ACC112 (cell line): ENCODE data around the gene SORCS2.

Source experiments
- H2AFZ ChIP-seq: fragments of 200-600 bp; sonication (generic); one replicate; pipeline ENCODE4 v1.6.0; 2017; ENCODE audit warnings: antibody characterized with exemption, low read length; ENCODE audit not compliant: unreplicated experiment
- H3K27ac ChIP-seq: fragments of 200-600 bp; sonication (generic); 2 replicates; pipeline ENCODE4 v1.5.1; 2014; ENCODE audit warnings: low read depth, mild to moderate bottlenecking, antibody characterized with exemption, low read length, moderate library complexity
- H3K27me3 ChIP-seq: fragments of 200-600 bp; sonication (generic); 2 replicates; pipeline ENCODE4 v1.6.1; 2014; ENCODE audit warnings: mild to moderate bottlenecking, antibody characterized with exemption, low read length, moderate library complexity, mixed read lengths; ENCODE audit not compliant: insufficient read depth
- H3K36me3 ChIP-seq: fragments of 200-600 bp; sonication (generic); 2 replicates; pipeline ENCODE4 v1.6.1; 2016; ENCODE audit warnings: mild to moderate bottlenecking, antibody characterized with exemption, low read length, moderate library complexity, mixed read lengths; ENCODE audit not compliant: insufficient read depth
- H3K4me1 ChIP-seq: fragments of 200-600 bp; sonication (generic); one replicate; pipeline ENCODE4 v1.6.1; 2016; ENCODE audit warnings: low read length, mixed read lengths; ENCODE audit not compliant: insufficient read depth, unreplicated experiment, control insufficient read depth
- H3K4me3 ChIP-seq: fragments of 200-600 bp; sonication (generic); 2 replicates; pipeline ENCODE4 v1.5.1; 2014; ENCODE audit warnings: mild to moderate bottlenecking, low read depth, low read length
- H3K79me2 ChIP-seq: fragments of 200-600 bp; sonication (generic); one replicate; pipeline ENCODE4 v1.6.0; 2016; ENCODE audit warnings: low read length; ENCODE audit not compliant: control insufficient read depth, unreplicated experiment, insufficient read depth

SORCS2 gene

GRCh38 chr4:7609316-7609715 lies 417.0 kb downstream of the SORCS2 start:
- no peaks in the 10 kb centered on the region for H3K4me1 ChIP-seq
- no peak overlapping the region for H3K4me3 ChIP-seq
- H2AFZ ChIP-seq, result no peak overlapping the region
- no peak overlapping the region for H3K27ac ChIP-seq
- H3K27me3 ChIP-seq, result peaks cover 30% of the 10 kb centered on the region
- H3K36me3 ChIP-seq, result no peaks in the 10 kb centered on the region
- no peaks in the 10 kb centered on the region for H3K79me2 ChIP-seq

GRCh38 chr4:7610022-7610670 lies 417.8 kb downstream of the SORCS2 start:
- no peaks in the 10 kb centered on the region for H3K36me3 ChIP-seq
- H3K27ac ChIP-seq, result no peak overlapping the region
- H3K4me3 ChIP-seq, result no peak overlapping the region
- no peaks in the 10 kb centered on the region for H3K79me2 ChIP-seq
- peaks cover 24% of the 10 kb centered on the region for H3K27me3 ChIP-seq
- no peak overlapping the region for H2AFZ ChIP-seq
- H3K4me1 ChIP-seq, result no peaks in the 10 kb centered on the region

GRCh38 chr4:7610841-7611240 lies 418.5 kb downstream of the SORCS2 start:
- H3K27ac ChIP-seq, result no peak overlapping the region
- peaks cover 18% of the 10 kb centered on the region for H3K27me3 ChIP-seq
- no peak overlapping the region for H2AFZ ChIP-seq
- H3K36me3 ChIP-seq, result no peaks in the 10 kb centered on the region
- H3K79me2 ChIP-seq, result no peaks in the 10 kb centered on the region
- no peaks in the 10 kb centered on the region for H3K4me1 ChIP-seq
- H3K4me3 ChIP-seq, result no peak overlapping the region

GRCh38 chr4:7612311-7612897 lies 420.1 kb downstream of the SORCS2 start:
- peaks cover 12% of the 10 kb centered on the region; the same call in 1 of the 2 replicates for H3K27me3 ChIP-seq
- no peaks in the 10 kb centered on the region for H3K36me3 ChIP-seq
- H3K4me3 ChIP-seq, result no peak overlapping the region
- H3K79me2 ChIP-seq, result no peaks in the 10 kb centered on the region
- no peak overlapping the region for H3K27ac ChIP-seq
- H2AFZ ChIP-seq, result no peak overlapping the region
- H3K4me1 ChIP-seq, result no peaks in the 10 kb centered on the region

- H3K4me3 ChIP-seq, result no peak overlapping the region
- no peak overlapping the region for H2AFZ ChIP-seq
- H3K36me3 ChIP-seq, result no peaks in the 10 kb centered on the region
- 0 out of 2 replicates have a peak, but pooled peaks cover 7% of the 10 kb centered on the region for H3K27me3 ChIP-seq
- H3K4me1 ChIP-seq, result no peaks in the 10 kb centered on the region
- H3K79me2 ChIP-seq, result no peaks in the 10 kb centered on the region
- H3K27ac ChIP-seq, result no peak overlapping the region
Measured at GRCh38 chr4:7614350-7614949, 422.1 kb downstream of the SORCS2 start.

- Histone ChIP-seq H3K27ac (no peak overlapping the region), H3K4me3 (no peak overlapping the region), H3K4me1 (no peaks in the 10 kb centered on the region), H2AFZ (no peak overlapping the region), H3K36me3 (no peaks in the 10 kb centered on the region), H3K27me3 (0 out of 2 replicates have a peak, but pooled peaks cover 7% of the 10 kb centered on the region), H3K79me2 (no peaks in the 10 kb centered on the region)
Measured at GRCh38 chr4:7616193-7616592, 423.9 kb downstream of the SORCS2 start.

GRCh38 chr4:7618361-7618760 lies 426.0 kb downstream of the SORCS2 start:
- Histone ChIP-seq H3K4me1 (no peaks in the 10 kb centered on the region), H3K36me3 (no peaks in the 10 kb centered on the region), H3K4me3 (no peak overlapping the region), H3K27ac (no peak overlapping the region), H2AFZ (no peak overlapping the region), H3K79me2 (no peaks in the 10 kb centered on the region), H3K27me3 (peaks cover 21% of the 10 kb centered on the region)

GRCh38 chr4:7620086-7620813 lies 427.9 kb downstream of the SORCS2 start:
- Histone ChIP-seq H3K27ac (no peak overlapping the region), H3K79me2 (no peaks in the 10 kb centered on the region), H3K27me3 (peaks cover 30% of the 10 kb centered on the region), H3K36me3 (no peaks in the 10 kb centered on the region), H2AFZ (no peak overlapping the region), H3K4me3 (no peak overlapping the region), H3K4me1 (no peaks in the 10 kb centered on the region)

GRCh38 chr4:7620814-7621176 lies 428.5 kb downstream of the SORCS2 start:
- no peak overlapping the region for H3K27ac ChIP-seq
- no peaks in the 10 kb centered on the region for H3K4me1 ChIP-seq
- no peak overlapping the region for H3K4me3 ChIP-seq
- no peaks in the 10 kb centered on the region for H3K79me2 ChIP-seq
- peaks cover 30% of the 10 kb centered on the region for H3K27me3 ChIP-seq
- no peak overlapping the region for H2AFZ ChIP-seq
- H3K36me3 ChIP-seq, result no peaks in the 10 kb centered on the region

- Histone ChIP-seq H3K4me3 (no peak overlapping the region), H3K27me3 (peaks cover 24% of the 10 kb centered on the region), H3K79me2 (no peaks in the 10 kb centered on the region), H3K4me1 (no peaks in the 10 kb centered on the region), H3K27ac (no peak overlapping the region), H2AFZ (no peak overlapping the region), H3K36me3 (no peaks in the 10 kb centered on the region)
Measured at GRCh38 chr4:7621252-7622035, 429.1 kb downstream of the SORCS2 start.
